BE2C (cell line): Measurements from ENCODE around the gene PIN1. TPM values are rescaled to one million over a fixed set of nuclear protein-coding genes. Genes with fewer than 3 reads are reported as not detected.
"Not testable (repeated sequence)": the region's sequence is repeated elsewhere in the genome, so short reads cannot be mapped to it uniquely, and the experiment has no call there.

Experiments
- DNase-seq: peaks from one replicate; pipeline ENCODE4 v3.0.0-alpha.2; 2020
- H3K27me3 ChIP-seq: fragments of 250-450 bp; sonication (Bioruptor Pico); 2 replicates; pipeline ENCODE4 v1.5.1; 2020; ENCODE audit warnings: mild to moderate bottlenecking
- H3K36me3 ChIP-seq: fragments of 250-450 bp; sonication (Bioruptor Pico); 2 replicates; pipeline ENCODE4 v1.5.1; 2020; ENCODE audit warnings: mild to moderate bottlenecking
- H3K4me1 ChIP-seq: fragments of 250-450 bp; sonication (Bioruptor Pico); 2 replicates; pipeline ENCODE4 v1.5.1; 2020
- H3K4me3 ChIP-seq: 2 replicates; pipeline ENCODE4 v1.5.1; 2011; ENCODE audit warnings: low read depth, low read length
- H3K9me3 ChIP-seq: fragments of 250-450 bp; sonication (Bioruptor Pico); 2 replicates; pipeline ENCODE4 v1.5.1; 2020
- polyA plus RNA-seq: library from polyadenylated mRNA; unstranded; fragments of >200 nt; gene quantifications from one replicate; pipeline ENCODE4 v1.2.1, GENCODE V29; 2012; ENCODE audit warnings: low read depth, missing spikeins; ENCODE audit not compliant: insufficient read length, insufficient read depth
- TF ChIP-seq, protein P1 (sequence below): IDR thresholded peaks from 2 replicates; pipeline ENCODE4 v1.5.1; 2012; ENCODE audit warnings: mild to moderate bottlenecking, low read depth, low read length

Gene PIN1
- polyA plus RNA-seq = 289 TPM

DNA sequence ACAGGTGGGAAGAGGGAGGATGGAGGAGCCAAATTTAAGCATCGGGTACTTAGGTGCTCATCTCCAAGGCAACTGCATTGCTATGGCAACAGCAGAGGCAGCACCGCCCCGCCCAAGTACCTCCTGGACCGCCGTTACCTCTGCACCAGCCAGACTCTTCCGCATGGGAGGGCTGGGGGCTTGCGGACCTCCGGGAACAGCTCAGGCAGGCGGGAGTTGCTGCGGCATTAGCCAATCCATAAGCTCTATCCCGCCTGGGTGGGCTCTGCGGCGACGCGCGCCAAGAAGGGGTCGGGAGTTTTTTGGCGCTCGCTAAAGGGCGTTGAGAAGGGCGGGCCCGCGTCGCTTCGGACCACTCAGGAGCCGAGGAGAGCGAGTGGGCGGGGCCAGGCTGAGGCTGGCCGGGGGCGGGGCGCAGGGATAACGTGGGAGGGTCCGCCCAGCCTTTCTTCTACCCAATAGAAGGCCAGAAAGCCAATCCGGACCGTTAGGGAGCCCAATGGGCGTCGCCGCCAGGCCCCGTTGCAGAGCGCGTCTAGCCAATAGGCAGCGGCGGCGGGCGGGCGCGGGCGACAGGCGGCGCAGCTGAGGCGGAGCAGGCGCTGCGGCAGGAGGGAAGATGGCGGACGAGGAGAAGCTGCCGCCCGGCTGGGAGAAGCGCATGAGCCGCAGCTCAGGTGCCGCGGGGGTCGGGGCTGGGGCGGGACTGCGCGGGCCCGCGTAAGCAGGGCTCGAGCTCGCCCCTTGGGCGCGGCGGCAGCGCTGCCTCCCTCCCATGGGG lies at the start of gene PIN1:
TSS of gene PIN1 (plus strand) at position 593 of the 781 bp plus-strand sequence. CDS start at position 620, 27 bp downstream.
- H3K27me3 ChIP-seq = no peaks in the 10 kb centered on the region
- TF ChIP-seq, protein P1, sequence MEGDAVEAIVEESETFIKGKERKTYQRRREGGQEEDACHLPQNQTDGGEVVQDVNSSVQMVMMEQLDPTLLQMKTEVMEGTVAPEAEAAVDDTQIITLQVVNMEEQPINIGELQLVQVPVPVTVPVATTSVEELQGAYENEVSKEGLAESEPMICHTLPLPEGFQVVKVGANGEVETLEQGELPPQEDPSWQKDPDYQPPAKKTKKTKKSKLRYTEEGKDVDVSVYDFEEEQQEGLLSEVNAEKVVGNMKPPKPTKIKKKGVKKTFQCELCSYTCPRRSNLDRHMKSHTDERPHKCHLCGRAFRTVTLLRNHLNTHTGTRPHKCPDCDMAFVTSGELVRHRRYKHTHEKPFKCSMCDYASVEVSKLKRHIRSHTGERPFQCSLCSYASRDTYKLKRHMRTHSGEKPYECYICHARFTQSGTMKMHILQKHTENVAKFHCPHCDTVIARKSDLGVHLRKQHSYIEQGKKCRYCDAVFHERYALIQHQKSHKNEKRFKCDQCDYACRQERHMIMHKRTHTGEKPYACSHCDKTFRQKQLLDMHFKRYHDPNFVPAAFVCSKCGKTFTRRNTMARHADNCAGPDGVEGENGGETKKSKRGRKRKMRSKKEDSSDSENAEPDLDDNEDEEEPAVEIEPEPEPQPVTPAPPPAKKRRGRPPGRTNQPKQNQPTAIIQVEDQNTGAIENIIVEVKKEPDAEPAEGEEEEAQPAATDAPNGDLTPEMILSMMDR = peak; percentile 43
- DNase-seq = peak; percentile 99
- H3K9me3 ChIP-seq = no peaks in the 10 kb centered on the region
- H3K4me3 ChIP-seq = peak within 1 kb of the TSS; percentile 92
- no peaks in the 10 kb centered on the region for H3K4me1 ChIP-seq
- H3K36me3 ChIP-seq = peaks cover 14% of the 10 kb centered on the region

- TF ChIP-seq, protein P1 = no peak
- Histone ChIP-seq H3K9me3 (no peaks in the 10 kb centered on the region), H3K4me1 (no peaks in the 10 kb centered on the region), H3K27me3 (no peaks in the 10 kb centered on the region), H3K36me3 (no peaks in the 10 kb centered on the region), H3K4me3 (peak overlapping the region; percentile 62)
- peak; percentile 99 for DNase-seq
Observed at GRCh38 chr19:9785367-9786331, 49.5 kb upstream of the PIN1 start.

DNA sequence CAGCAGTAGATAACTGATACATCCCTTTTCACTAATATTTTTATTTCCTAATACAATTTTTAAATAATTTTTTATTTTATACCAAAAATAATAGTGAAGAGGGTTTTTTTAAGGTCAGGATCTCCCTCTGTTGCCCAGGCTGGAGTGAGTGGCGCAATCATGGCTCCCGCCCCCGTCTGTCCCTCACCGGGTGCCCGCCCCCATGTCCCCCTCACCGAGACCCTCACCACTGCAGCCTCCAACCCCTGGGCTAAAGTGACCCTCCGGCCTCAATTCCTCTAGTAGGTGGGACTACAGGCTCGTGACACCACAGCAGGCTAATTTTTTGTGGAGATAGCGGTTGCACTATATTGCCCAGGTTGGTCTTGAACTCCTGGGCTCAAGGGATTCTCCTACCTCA lies 48.8 kb upstream of the PIN1 start:
- H3K4me3 ChIP-seq = peak overlapping the region; percentile 62
- DNase-seq = no peak
- H3K9me3 ChIP-seq = no peaks in the 10 kb centered on the region
- TF ChIP-seq, protein P1 = no peak
- H3K27me3 ChIP-seq = no peaks in the 10 kb centered on the region
- H3K4me1 ChIP-seq = peaks cover 2% of the 10 kb centered on the region
- H3K36me3 ChIP-seq = no peaks in the 10 kb centered on the region

GRCh38 chr19:9786819-9787218 lies 48.3 kb upstream of the PIN1 start:
- Histone ChIP-seq H3K4me1 (peaks cover 3% of the 10 kb centered on the region), H3K36me3 (no peaks in the 10 kb centered on the region), H3K27me3 (no peaks in the 10 kb centered on the region), H3K4me3 (no peak overlapping the region), H3K9me3 (no peaks in the 10 kb centered on the region)
- no peak for DNase-seq
- TF ChIP-seq, protein P1 = no peak

GRCh38 chr19:9788604-9789003 lies 46.5 kb upstream of the PIN1 start:
- H3K36me3 ChIP-seq, H3K4me1 ChIP-seq, H3K27me3 ChIP-seq, H3K9me3 ChIP-seq, DNase-seq, H3K4me3 ChIP-seq: not testable (repeated sequence)

DNA sequence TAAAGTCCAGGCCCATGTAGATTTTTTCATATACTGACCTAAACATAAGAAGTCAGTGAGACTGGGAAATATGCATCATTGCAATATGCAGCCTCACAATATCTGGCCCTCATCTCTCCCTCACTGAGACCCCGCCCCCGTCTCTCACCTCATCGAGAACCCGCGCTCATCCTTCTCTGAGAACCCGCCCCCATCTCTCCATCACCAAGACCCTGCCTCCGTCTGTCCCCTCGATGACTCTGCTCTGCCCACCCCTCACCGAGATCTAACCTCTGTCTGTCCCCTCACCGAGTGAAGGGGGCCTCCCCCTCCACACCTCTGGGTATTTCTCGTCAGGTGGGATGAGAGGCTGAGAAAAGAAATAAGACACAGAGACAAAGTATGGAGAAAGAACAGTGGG lies 46.1 kb upstream of the PIN1 start:
- H3K27me3 ChIP-seq = no peaks in the 10 kb centered on the region
- peaks cover 3% of the 10 kb centered on the region for H3K4me1 ChIP-seq
- H3K9me3 ChIP-seq = no peaks in the 10 kb centered on the region
- no peak for DNase-seq
- TF ChIP-seq, protein P1 = no peak
- no peaks in the 10 kb centered on the region for H3K36me3 ChIP-seq
- H3K4me3 ChIP-seq = no peak overlapping the region

GRCh38 chr19:9789579-9789978 lies 45.5 kb upstream of the PIN1 start:
- H3K4me3 ChIP-seq, H3K27me3 ChIP-seq, H3K4me1 ChIP-seq, H3K9me3 ChIP-seq, DNase-seq, H3K36me3 ChIP-seq: not testable (repeated sequence)

GRCh38 chr19:9791073-9791367 lies 44.1 kb upstream of the PIN1 start:
- not testable (repeated sequence) for DNase-seq, H3K27me3 ChIP-seq, H3K9me3 ChIP-seq, H3K4me1 ChIP-seq, H3K4me3 ChIP-seq, H3K36me3 ChIP-seq
